ENCODE results near the gene SEC16B. TPM values are rescaled to one million over a fixed set of nuclear protein-coding genes. Genes with fewer than 3 reads are reported as not detected.

SEC16B gene
- total and polyA plus RNA-seq, 2 of the 8 experiments (the other 6 are each of a cell fraction or from before 2014, with no cell fraction given): 0.56 to 0.94 TPM

- TF ChIP-seq ATF3 (IDR thresholded peaks at IDR 0.05; ENCODE audit: insufficient read depth, low read depth, low read length): no peak
These were observed 55.9 kb downstream of the SEC16B start (continued) for GRCh38 chr1:177913762-177914540.

All from H1 (cell line).